ENCODE measurements around the gene VSTM4. TPM values are rescaled to one million over a fixed set of nuclear protein-coding genes. Genes with fewer than 3 reads are reported as not detected.

Gene VSTM4
- total RNA-seq, 1 experiment from 2014 or later = 0.72 TPM

DNA sequence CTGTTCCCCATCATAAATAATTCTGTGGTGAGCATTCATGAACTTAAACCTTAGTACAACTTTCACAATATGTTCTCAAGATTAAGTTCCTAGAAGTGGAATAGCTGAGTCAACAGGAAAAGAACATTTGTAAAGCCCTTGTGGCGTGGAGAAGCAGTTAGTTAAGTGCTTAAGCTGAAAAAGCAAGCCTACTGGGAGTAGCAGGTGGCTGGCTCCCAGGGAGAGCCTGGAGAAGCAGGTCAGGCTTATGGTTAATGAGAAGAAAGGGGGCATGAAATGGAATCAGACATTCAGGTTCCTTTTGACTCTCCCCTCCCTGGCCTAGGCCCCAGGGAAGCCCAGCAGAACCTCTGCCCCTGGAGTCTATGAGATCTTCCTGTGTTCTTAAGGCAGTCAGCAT is 35.3 kb downstream of the VSTM4 start:
- no peak for DNase-seq (ENCODE audit: low spot score)
- Mint-ChIP-seq H3K4me1 (peaks cover 23% of the 10 kb centered on the region), H3K27me3 (ENCODE audit: low read depth) (0 out of 2 replicates have a peak, but pooled peaks cover 4% of the 10 kb centered on the region), H3K27ac (no peak overlapping the region), H3K4me3 (no peak overlapping the region), H3K9me3 (no peaks in the 10 kb centered on the region), H3K36me3 (no peaks in the 10 kb centered on the region)
- ChIA-PET POLR2A (no interaction called here), CTCF (interaction anchor here (1.1 to 1.5 kb wide), 3 partner anchors 81 to 422 kb away, joined by 3 read pairs; no protein-coding TSS in a partner anchor)
- no peak for ATAC-seq
- TF ChIP-seq HMGA2 (CRISPR knock-in tag; IDR thresholded peaks at IDR 0.05) = no peak
- TF ChIP-seq ATF1 (CRISPR knock-in tag; IDR thresholded peaks at IDR 0.05) = no peak
- TF ChIP-seq, protein P1, sequence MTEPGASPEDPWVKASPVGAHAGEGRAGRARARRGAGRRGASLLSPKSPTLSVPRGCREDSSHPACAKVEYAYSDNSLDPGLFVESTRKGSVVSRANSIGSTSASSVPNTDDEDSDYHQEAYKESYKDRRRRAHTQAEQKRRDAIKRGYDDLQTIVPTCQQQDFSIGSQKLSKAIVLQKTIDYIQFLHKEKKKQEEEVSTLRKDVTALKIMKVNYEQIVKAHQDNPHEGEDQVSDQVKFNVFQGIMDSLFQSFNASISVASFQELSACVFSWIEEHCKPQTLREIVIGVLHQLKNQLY (CRISPR knock-in tag; IDR thresholded peaks at IDR 0.05) = no peak
- TF ChIP-seq TP53 (CRISPR knock-in tag; IDR thresholded peaks at IDR 0.05) = no peak
- TF ChIP-seq ETV6 (CRISPR knock-in tag; IDR thresholded peaks at IDR 0.05) = no peak
- TF ChIP-seq SP1 (CRISPR knock-in tag; conservative IDR thresholded peaks at IDR 0.05) = no peak
- no peak for TF ChIP-seq ZNF232 (CRISPR knock-in tag; IDR thresholded peaks at IDR 0.05)

DNA sequence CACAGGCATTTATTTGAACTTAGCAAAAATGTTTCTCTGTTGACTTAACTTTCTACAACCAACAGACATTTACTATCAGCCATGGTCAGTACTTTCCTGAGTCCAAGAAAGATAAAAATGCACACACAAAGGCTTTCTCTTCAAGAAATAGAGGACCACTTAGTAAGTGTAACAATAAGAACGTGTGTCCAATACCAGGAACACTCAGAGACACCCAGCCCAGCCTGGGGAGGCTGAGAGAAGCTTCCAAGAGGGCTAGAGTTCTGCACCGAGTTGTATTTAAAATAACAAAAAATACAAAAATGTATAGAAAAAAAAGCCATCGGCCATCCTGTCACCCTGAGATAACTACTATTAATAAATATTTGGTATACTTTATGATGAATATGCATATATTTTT is 35.8 kb downstream of the VSTM4 start:
- no peaks in the 10 kb centered on the region for H3K9me3 Mint-ChIP-seq
- peaks cover 23% of the 10 kb centered on the region for H3K4me1 Mint-ChIP-seq
- 0 out of 2 replicates have a peak, but pooled peaks cover 4% of the 10 kb centered on the region for H3K27me3 Mint-ChIP-seq (ENCODE audit: low read depth)
- CTCF ChIA-PET = interaction anchor here (1.5 kb wide), 1 partner anchor 82 kb away, joined by 3 read pairs; no protein-coding TSS in a partner anchor
- no peak overlapping the region for H3K27ac Mint-ChIP-seq
- DNase-seq (ENCODE audit: low spot score) (no peak), ATAC-seq (no peak)
- POLR2A ChIA-PET = no interaction called here
- no peaks in the 10 kb centered on the region for H3K36me3 Mint-ChIP-seq
- no peak for TF ChIP-seq SP1 (CRISPR knock-in tag; conservative IDR thresholded peaks at IDR 0.05)
- TF ChIP-seq, protein P2, sequence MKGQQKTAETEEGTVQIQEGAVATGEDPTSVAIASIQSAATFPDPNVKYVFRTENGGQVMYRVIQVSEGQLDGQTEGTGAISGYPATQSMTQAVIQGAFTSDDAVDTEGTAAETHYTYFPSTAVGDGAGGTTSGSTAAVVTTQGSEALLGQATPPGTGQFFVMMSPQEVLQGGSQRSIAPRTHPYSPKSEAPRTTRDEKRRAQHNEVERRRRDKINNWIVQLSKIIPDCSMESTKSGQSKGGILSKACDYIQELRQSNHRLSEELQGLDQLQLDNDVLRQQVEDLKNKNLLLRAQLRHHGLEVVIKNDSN (CRISPR knock-in tag; IDR thresholded peaks at IDR 0.05) = no peak
- no peak for TF ChIP-seq CREB1 (CRISPR knock-in tag; IDR thresholded peaks at IDR 0.05)
- TF ChIP-seq, protein P3, sequence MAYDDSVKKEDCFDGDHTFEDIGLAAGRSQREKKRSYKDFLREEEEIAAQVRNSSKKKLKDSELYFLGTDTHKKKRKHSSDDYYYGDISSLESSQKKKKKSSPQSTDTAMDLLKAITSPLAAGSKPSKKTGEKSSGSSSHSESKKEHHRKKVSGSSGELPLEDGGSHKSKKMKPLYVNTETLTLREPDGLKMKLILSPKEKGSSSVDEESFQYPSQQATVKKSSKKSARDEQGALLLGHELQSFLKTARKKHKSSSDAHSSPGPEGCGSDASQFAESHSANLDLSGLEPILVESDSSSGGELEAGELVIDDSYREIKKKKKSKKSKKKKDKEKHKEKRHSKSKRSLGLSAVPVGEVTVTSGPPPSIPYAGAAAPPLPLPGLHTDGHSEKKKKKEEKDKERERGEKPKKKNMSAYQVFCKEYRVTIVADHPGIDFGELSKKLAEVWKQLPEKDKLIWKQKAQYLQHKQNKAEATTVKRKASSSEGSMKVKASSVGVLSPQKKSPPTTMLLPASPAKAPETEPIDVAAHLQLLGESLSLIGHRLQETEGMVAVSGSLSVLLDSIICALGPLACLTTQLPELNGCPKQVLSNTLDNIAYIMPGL (CRISPR knock-in tag; IDR thresholded peaks at IDR 0.05) = no peak
- TF ChIP-seq ATF1 (CRISPR knock-in tag; IDR thresholded peaks at IDR 0.05) = no peak
- TF ChIP-seq FOXP1 (CRISPR knock-in tag; IDR thresholded peaks at IDR 0.05; ENCODE audit: borderline replicate concordance) = no peak
- TF ChIP-seq NR2C2 (CRISPR knock-in tag; IDR thresholded peaks at IDR 0.05) = no peak
- TF ChIP-seq TP53 (CRISPR knock-in tag; IDR thresholded peaks at IDR 0.05) = no peak
- no peak overlapping the region for H3K4me3 Mint-ChIP-seq

DNA sequence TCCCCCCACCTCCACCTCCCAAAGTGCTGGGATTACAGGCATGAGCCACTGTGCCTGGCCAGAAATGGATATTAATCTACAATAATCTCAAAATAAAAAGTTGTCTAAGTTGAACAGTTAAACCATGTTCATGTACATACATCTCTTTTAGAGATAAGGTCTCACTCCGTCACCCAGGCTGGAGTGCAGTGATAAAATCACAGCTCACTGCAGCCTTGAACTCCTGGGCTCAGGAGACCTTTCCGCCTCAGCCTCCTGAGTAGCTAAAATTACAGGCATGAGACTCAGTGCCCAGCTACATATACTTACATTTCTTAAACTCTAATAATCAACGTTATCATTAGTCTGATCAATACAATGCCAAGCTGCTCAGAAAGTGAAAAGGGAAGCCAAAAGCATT is 36.2 kb downstream of the VSTM4 start:
- ChIA-PET POLR2A (no interaction called here), CTCF (no interaction called here)
- no peak for TF ChIP-seq GRHL2 (CRISPR knock-in tag; IDR thresholded peaks at IDR 0.05; ENCODE audit: insufficient replicate concordance, severe bottlenecking)
- no peak for TF ChIP-seq TEAD1 (CRISPR knock-in tag; IDR thresholded peaks at IDR 0.05)
- TF ChIP-seq JUN (CRISPR knock-in tag; IDR thresholded peaks at IDR 0.05) = no peak
- TF ChIP-seq ZNF138 (CRISPR knock-in tag; conservative IDR thresholded peaks at IDR 0.05) = no peak
- TF ChIP-seq SMAD3 (CRISPR knock-in tag; IDR thresholded peaks at IDR 0.05; ENCODE audit: borderline replicate concordance) = no peak
- no peak for TF ChIP-seq NFATC4 (CRISPR knock-in tag; IDR thresholded peaks at IDR 0.05)
- TF ChIP-seq, protein P4, sequence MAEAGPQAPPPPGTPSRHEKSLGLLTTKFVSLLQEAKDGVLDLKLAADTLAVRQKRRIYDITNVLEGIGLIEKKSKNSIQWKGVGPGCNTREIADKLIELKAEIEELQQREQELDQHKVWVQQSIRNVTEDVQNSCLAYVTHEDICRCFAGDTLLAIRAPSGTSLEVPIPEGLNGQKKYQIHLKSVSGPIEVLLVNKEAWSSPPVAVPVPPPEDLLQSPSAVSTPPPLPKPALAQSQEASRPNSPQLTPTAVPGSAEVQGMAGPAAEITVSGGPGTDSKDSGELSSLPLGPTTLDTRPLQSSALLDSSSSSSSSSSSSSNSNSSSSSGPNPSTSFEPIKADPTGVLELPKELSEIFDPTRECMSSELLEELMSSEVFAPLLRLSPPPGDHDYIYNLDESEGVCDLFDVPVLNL (CRISPR knock-in tag; IDR thresholded peaks at IDR 0.05; ENCODE audit: borderline replicate concordance, low read depth) = no peak
- TF ChIP-seq MYBL2 (CRISPR knock-in tag; IDR thresholded peaks at IDR 0.05) = no peak
- TF ChIP-seq, protein P3 (CRISPR knock-in tag; IDR thresholded peaks at IDR 0.05) = no peak
- TF ChIP-seq ZBTB21 (CRISPR knock-in tag; IDR thresholded peaks at IDR 0.05; ENCODE audit: borderline replicate concordance) = no peak
- no peak for TF ChIP-seq ZNF416 (CRISPR knock-in tag; IDR thresholded peaks at IDR 0.05)

More for the DNA sequence above, 36.2 kb downstream of the VSTM4 start:
- H3K36me3 Mint-ChIP-seq = no peaks in the 10 kb centered on the region
- H3K9me3 Mint-ChIP-seq = no peaks in the 10 kb centered on the region
- no peak for DNase-seq (ENCODE audit: low spot score)
- no peak for ATAC-seq
- no peak overlapping the region for H3K27ac Mint-ChIP-seq
- H3K4me3 Mint-ChIP-seq = no peak overlapping the region
- 0 out of 2 replicates have a peak, but pooled peaks cover 4% of the 10 kb centered on the region for H3K27me3 Mint-ChIP-seq (ENCODE audit: low read depth)
- peaks cover 23% of the 10 kb centered on the region for H3K4me1 Mint-ChIP-seq

Measured in WTC11 (cell line).